Keratinocyte (primary cell): Measurements from ENCODE around the gene ETHE1. TPM values are rescaled to one million over a fixed set of nuclear protein-coding genes. Genes with fewer than 3 reads are reported as not detected.

Experiments
- DNase-seq: peaks from one replicate; pipeline ENCODE4 v3.0.0-alpha.2; 2011; ENCODE audit warnings: low read depth, missing footprints, low spot score
- FAIRE-seq: peaks from 2 replicates; lab custom pipeline; 2011; peaks lifted over from hg19 to GRCh38; lab: Jason Lieb, UNC
- H2AFZ ChIP-seq: 2 replicates; pipeline ENCODE4 v1.6.0; 2012; ENCODE audit warnings: low read length, control low read depth, inconsistent platforms; ENCODE audit not compliant: control insufficient read depth
- H3K27ac ChIP-seq: 2 replicates; pipeline ENCODE4 v1.5.1; 2011; ENCODE audit warnings: low read length; ENCODE audit not compliant: control insufficient read depth, insufficient read depth
- H3K27me3 ChIP-seq: 3 replicates; pipeline ENCODE4 v1.6.0; 2011; ENCODE audit warnings: low read length; ENCODE audit not compliant: control insufficient read depth, insufficient read depth; ENCODE audit errors: extremely low read depth
- H3K36me3 ChIP-seq, 2 experiments: 2 replicates in 1 of 2; 3 replicates in 1 of 2; pipeline ENCODE4 v1.5.1; 2011; ENCODE audit warnings: low read length in 2 of 2, mild to moderate bottlenecking in 1 of 2; ENCODE audit not compliant: control insufficient read depth in 2 of 2, insufficient read depth in 2 of 2; ENCODE audit errors: extremely low read depth in 1 of 2
- H3K4me1 ChIP-seq: 3 replicates; pipeline ENCODE4 v1.5.1; 2011; ENCODE audit warnings: low read length; ENCODE audit not compliant: control insufficient read depth, insufficient read depth; ENCODE audit errors: extremely low read depth
- H3K4me2 ChIP-seq: 3 replicates; pipeline ENCODE4 v1.6.0; 2011; ENCODE audit warnings: low read depth, low read length; ENCODE audit not compliant: control insufficient read depth, insufficient read depth; ENCODE audit errors: extremely low read depth
- H3K4me3 ChIP-seq, 3 experiments: fragments of 200-600 bp in 1 of 3; sonication (generic) in 1 of 3; 2 replicates in 2 of 3; 3 replicates in 1 of 3; pipeline ENCODE4 v1.5.1; 2011 to 2016; ENCODE audit warnings: low read length in 3 of 3, mild to moderate bottlenecking in 3 of 3, control low read depth in 2 of 3, inconsistent platforms in 1 of 3, low read depth in 1 of 3, mixed read lengths in 1 of 3, mixed run types in 1 of 3, moderate library complexity in 1 of 3; ENCODE audit not compliant: control insufficient read depth in 2 of 3, insufficient read depth in 2 of 3; ENCODE audit errors: extremely low read depth in 1 of 3
- H3K79me2 ChIP-seq: 2 replicates; pipeline ENCODE4 v1.6.0; 2012; ENCODE audit warnings: low read length; ENCODE audit not compliant: control insufficient read depth, insufficient read depth
- H3K9ac ChIP-seq: 3 replicates; pipeline ENCODE4 v1.6.0; 2011; ENCODE audit warnings: low read length; ENCODE audit not compliant: control insufficient read depth, insufficient read depth; ENCODE audit errors: extremely low read depth
- H3K9me1 ChIP-seq: 3 replicates; pipeline ENCODE4 v1.6.0; 2011; ENCODE audit warnings: low read length; ENCODE audit not compliant: control insufficient read depth, insufficient read depth; ENCODE audit errors: extremely low read depth
- H3K9me3 ChIP-seq: 2 replicates; pipeline ENCODE4 v1.5.1; 2012; ENCODE audit warnings: low read depth, low read length; ENCODE audit not compliant: control insufficient read depth
- H4K20me1 ChIP-seq: 3 replicates; pipeline ENCODE4 v1.6.0; 2011; ENCODE audit warnings: low read length; ENCODE audit not compliant: control insufficient read depth, insufficient read depth; ENCODE audit errors: extremely low read depth
- EZH2 ChIP-seq: IDR thresholded peaks from one replicate; pipeline ENCODE4 v1.6.1; 2012; ENCODE audit warnings: inconsistent platforms, mild to moderate bottlenecking, low read length, moderate library complexity
- dilution Hi-C: fragments of 300-500 bp; cut with MboI; formaldehyde crosslinking; loops from one replicate; pipeline ENCODE4 v1.7.0; 2020; ENCODE audit warnings: low sequenced_read_pairs; ENCODE audit not compliant: extremely low pct_ligation_motif_present
- polyA plus RNA-seq, 5 experiments: library from polyadenylated mRNA; depleted of rRNA in 3 of 5; stranded (reverse) in 3 of 5; stranded (forward) in 1 of 5; unstranded in 1 of 5; fragments of >200 nt; gene quantifications; 1 replicate in 1 of 5; 2 replicates in 3 of 5; 3 replicates in 1 of 5; pipeline versions ENCODE4 v1.2.1 to v1.2.3, GENCODE V29; 2011 to 2012; ENCODE audit warnings: missing spikeins in 2 of 5, low read depth in 1 of 5, low replicate concordance in 1 of 5
- TF ChIP-seq, protein P1 (sequence below), 3 experiments: IDR thresholded peaks in 1 of 3; conservative IDR thresholded peaks in 1 of 3; optimal IDR thresholded peaks in 1 of 3; 2 replicates in 2 of 3; 3 replicates in 1 of 3; pipeline versions ENCODE3 to v1.5.1; 2011; ENCODE audit warnings: low read length in 3 of 3, mild to moderate bottlenecking in 3 of 3, moderate library complexity in 2 of 3, control low read depth in 1 of 3, inconsistent platforms in 1 of 3; ENCODE audit not compliant: insufficient read depth in 2 of 3; ENCODE audit errors: extremely low read depth in 1 of 3

Gene ETHE1
- polyA plus RNA-seq, 1 donor (not counting 4 experiments of a cell fraction or from before 2014, with no cell fraction given): 234 TPM

DNA sequence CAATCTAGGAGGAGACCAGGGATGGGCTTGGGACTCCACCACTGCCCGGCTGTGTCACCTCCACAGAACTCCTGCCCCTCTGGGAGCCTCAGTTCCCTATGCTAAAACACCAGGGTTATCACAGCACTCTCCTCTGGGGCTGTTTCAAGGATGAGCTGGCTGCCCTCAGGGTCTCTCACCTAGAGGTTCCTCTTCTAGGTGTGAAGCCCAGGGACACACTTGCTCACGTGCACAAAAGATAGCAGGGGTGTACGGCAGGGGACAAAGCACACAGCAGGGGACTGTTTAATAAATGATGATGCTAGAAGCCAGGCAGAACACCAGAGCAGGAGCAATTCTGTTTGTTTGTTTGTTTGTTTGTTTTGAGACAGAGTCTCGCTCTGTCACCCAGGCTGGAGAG lies 44.8 kb downstream of the ETHE1 start:
- H3K4me3 ChIP-seq: no peak overlapping the region
- no peaks in the 10 kb centered on the region for H3K9me1 ChIP-seq
- H3K9ac ChIP-seq: no peak overlapping the region
- H3K27ac ChIP-seq: no peak overlapping the region
- no peak overlapping the region for H3K4me2 ChIP-seq
- H4K20me1 ChIP-seq: no peaks in the 10 kb centered on the region
- peaks cover 7 to 27% of the 10 kb centered on the region in 2 experiments for H3K36me3 ChIP-seq
- H3K4me1 ChIP-seq: no peaks in the 10 kb centered on the region
- no peaks in the 10 kb centered on the region for H3K9me3 ChIP-seq
- H2AFZ ChIP-seq: no peak overlapping the region
- TF ChIP-seq EZH2: no peak
- TF ChIP-seq, protein P1, sequence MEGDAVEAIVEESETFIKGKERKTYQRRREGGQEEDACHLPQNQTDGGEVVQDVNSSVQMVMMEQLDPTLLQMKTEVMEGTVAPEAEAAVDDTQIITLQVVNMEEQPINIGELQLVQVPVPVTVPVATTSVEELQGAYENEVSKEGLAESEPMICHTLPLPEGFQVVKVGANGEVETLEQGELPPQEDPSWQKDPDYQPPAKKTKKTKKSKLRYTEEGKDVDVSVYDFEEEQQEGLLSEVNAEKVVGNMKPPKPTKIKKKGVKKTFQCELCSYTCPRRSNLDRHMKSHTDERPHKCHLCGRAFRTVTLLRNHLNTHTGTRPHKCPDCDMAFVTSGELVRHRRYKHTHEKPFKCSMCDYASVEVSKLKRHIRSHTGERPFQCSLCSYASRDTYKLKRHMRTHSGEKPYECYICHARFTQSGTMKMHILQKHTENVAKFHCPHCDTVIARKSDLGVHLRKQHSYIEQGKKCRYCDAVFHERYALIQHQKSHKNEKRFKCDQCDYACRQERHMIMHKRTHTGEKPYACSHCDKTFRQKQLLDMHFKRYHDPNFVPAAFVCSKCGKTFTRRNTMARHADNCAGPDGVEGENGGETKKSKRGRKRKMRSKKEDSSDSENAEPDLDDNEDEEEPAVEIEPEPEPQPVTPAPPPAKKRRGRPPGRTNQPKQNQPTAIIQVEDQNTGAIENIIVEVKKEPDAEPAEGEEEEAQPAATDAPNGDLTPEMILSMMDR (optimal IDR thresholded peaks at IDR 0.05 in 1 of 3, IDR thresholded peaks at IDR 0.05 in 1 of 3, conservative IDR thresholded peaks at IDR 0.05 in 1 of 3; ENCODE audit: extremely low read depth in 1 of 3, insufficient read depth in 2 of 3, low read length in 3 of 3): no peak
- no peak for FAIRE-seq
- DNase-seq: no peak
- dilution Hi-C loops: no loop called here
- no peaks in the 10 kb centered on the region for H3K27me3 ChIP-seq
- no peaks in the 10 kb centered on the region for H3K79me2 ChIP-seq

DNA sequence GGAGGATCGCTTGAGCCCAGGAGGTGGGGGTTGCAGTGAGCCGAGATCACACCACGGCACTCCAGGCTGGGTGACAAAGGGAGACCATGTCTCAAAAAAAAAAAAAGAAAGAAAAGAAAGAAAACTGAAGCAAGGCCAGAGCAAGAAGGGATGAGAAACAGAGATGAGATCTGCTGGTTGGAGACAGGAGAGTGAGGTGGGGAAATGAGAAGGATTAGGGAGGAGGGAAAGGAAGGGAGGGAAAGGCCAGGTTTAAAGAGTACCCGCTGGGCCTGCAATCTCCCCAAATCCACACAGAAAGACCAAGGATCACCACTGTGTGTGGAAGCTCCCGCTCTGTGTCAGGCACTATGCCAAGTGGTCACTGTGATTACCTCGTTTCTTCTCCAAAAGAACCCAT lies 45.3 kb downstream of the ETHE1 start:
- dilution Hi-C loops: no loop called here
- FAIRE-seq: no peak
- Histone ChIP-seq H3K9ac (no peak overlapping the region), H3K27ac (no peak overlapping the region), H3K79me2 (no peaks in the 10 kb centered on the region), H3K4me2 (no peak overlapping the region), H4K20me1 (no peaks in the 10 kb centered on the region), H3K9me3 (no peaks in the 10 kb centered on the region), H2AFZ (no peak overlapping the region), H3K4me3 (no peak overlapping the region), H3K4me1 (no peaks in the 10 kb centered on the region), H3K36me3 (peaks cover 7 to 27% of the 10 kb centered on the region in 2 experiments), H3K27me3 (no peaks in the 10 kb centered on the region), H3K9me1 (no peaks in the 10 kb centered on the region)
- DNase-seq: no peak
- TF ChIP-seq EZH2: no peak
- TF ChIP-seq, protein P1 (optimal IDR thresholded peaks at IDR 0.05 in 1 of 3, IDR thresholded peaks at IDR 0.05 in 1 of 3, conservative IDR thresholded peaks at IDR 0.05 in 1 of 3; ENCODE audit: extremely low read depth in 1 of 3, insufficient read depth in 2 of 3, low read length in 3 of 3): no peak
